Body of pancreas (tissue), 4 donors: ENCODE measurements around the gene TFDP1.

Source experiments
- CTCF ChIP-seq, 7 experiments: fragments of 450-650 bp in 4 of 7; fragments of 200-600 bp in 3 of 7; sonication (generic) in 3 of 7; IDR thresholded peaks; one replicate each; pipeline ENCODE4 v1.5.1; 2016 to 2019; ENCODE audit warnings: antibody characterized with exemption in 7 of 7
- POLR2A ChIP-seq, 3 donors: fragments of 450-650 bp; IDR thresholded peaks; one replicate each; pipeline ENCODE4 v1.6.1; 2016; ENCODE audit warnings: antibody characterized with exemption in 3 of 3, mild to moderate bottlenecking in 2 of 3

GRCh38 chr13:113635709-113636108 lies 51.2 kb downstream of the TFDP1 start:
- TF ChIP-seq CTCF (IDR thresholded peaks at IDR 0.05) (no peak), POLR2A (IDR thresholded peaks at IDR 0.05) (no peak)
